K562 (cell line): ENCODE measurements around the gene NOTCH1. TPM values are rescaled to one million over a fixed set of nuclear protein-coding genes. Genes with fewer than 3 reads are reported as not detected.

ENCODE experiments used
- ARID3B ChIP-seq: fragments of 250-450 bp; sonication (Bioruptor Pico); IDR thresholded peaks from 2 replicates; pipeline ENCODE4 v1.4.0; 2020; ENCODE audit warnings: borderline replicate concordance
- CTBP1 ChIP-seq: fragments of 450-650 bp; IDR thresholded peaks from 2 replicates; pipeline ENCODE4 v1.6.1; 2016; ENCODE audit warnings: borderline replicate concordance
- DIDO1 ChIP-seq: fragments of 450-650 bp; IDR thresholded peaks from 2 replicates; pipeline ENCODE4 v1.6.1; 2016; ENCODE audit warnings: low read depth, missing biosample characterization, missing genetic modification characterization
- EZH2 ChIP-seq: IDR thresholded peaks from 2 replicates; pipeline ENCODE4 v1.6.1; 2012; ENCODE audit warnings: low read depth, mild to moderate bottlenecking, inconsistent platforms, low read length, borderline replicate concordance
- FOXO4 ChIP-seq: fragments of 450-650 bp; formaldehyde crosslinking; IDR thresholded peaks from 2 replicates; pipeline ENCODE4 v1.4.0; 2020; ENCODE audit warnings: mild to moderate bottlenecking, moderate library complexity
- KAT7 ChIP-seq: sonication (generic); formaldehyde crosslinking; IDR thresholded peaks from 2 replicates; pipeline ENCODE4 v1.8.0; 2022; ENCODE audit warnings: missing genetic modification reagents, mild to moderate bottlenecking, borderline replicate concordance
- NCOR1 ChIP-seq: fragments of 450-650 bp; IDR thresholded peaks from 2 replicates; pipeline ENCODE4 v1.6.1; 2016; ENCODE audit warnings: mild to moderate bottlenecking, moderate library complexity
- SMARCB1 ChIP-seq: IDR thresholded peaks from 2 replicates; pipeline ENCODE4 v1.6.1; 2011; ENCODE audit warnings: improper control_type of control experiment, low read depth; ENCODE audit not compliant: insufficient read length
- SMARCE1 ChIP-seq: fragments of 450-650 bp; IDR thresholded peaks from 2 replicates; pipeline ENCODE4 v1.7.1; 2016; ENCODE audit warnings: mild to moderate bottlenecking
- TFAM ChIP-seq: fragments of 250-450 bp; sonication (Bioruptor Pico); conservative IDR thresholded peaks from 2 replicates; pipeline ENCODE4 v1.5.0; 2021; ENCODE audit warnings: mild to moderate bottlenecking, moderate library complexity
- ZBTB26 ChIP-seq: fragments of 450-650 bp; formaldehyde crosslinking; IDR thresholded peaks from 2 replicates; pipeline ENCODE4 v1.4.0; 2022; ENCODE audit warnings: missing genetic modification characterization
- ZNF239 ChIP-seq: fragments of 250-450 bp; sonication (Bioruptor Pico); IDR thresholded peaks from 2 replicates; pipeline ENCODE4 v1.4.0; 2020; ENCODE audit warnings: mild to moderate bottlenecking
- ZSCAN32 ChIP-seq: fragments of 450-650 bp; formaldehyde crosslinking; IDR thresholded peaks from 2 replicates; pipeline ENCODE4 v1.4.0; 2020; ENCODE audit warnings: mild to moderate bottlenecking, moderate library complexity
- polyA plus RNA-seq, 8 experiments: library from polyadenylated mRNA; depleted of rRNA in 4 of 8; stranded (reverse) in 5 of 8; unstranded in 3 of 8; fragments of >200 nt; fragmentation: Nextera tagmentation in 2 of 8; fragmentation: Illumina TruSeq in 1 of 8; extraction: Ambion mirVana in 2 of 8; extraction: Trizol in 1 of 8; gene quantifications; 2 replicates each; pipeline versions ENCODE4 v1.2.1 to v1.2.3, GENCODE V29; 2011 to 2014; ENCODE audit warnings: inconsistent platforms in 1 of 8, missing spikeins in 1 of 8
- total RNA-seq, 7 experiments: library from RNA; depleted of rRNA in 6 of 7; stranded (reverse); fragments of >200 nt in 6 of 7; fragmentation: Illumina TruSeq in 2 of 7; extraction: Trizol in 2 of 7; gene quantifications; 2 replicates each; pipeline versions ENCODE4 v1.2.1 to v1.2.3, GENCODE V29; 2011 to 2021; ENCODE audit warnings: low replicate concordance in 1 of 7
- TF ChIP-seq, protein P1 (sequence below), 2 experiments: fragments of 450-650 bp in 1 of 2; sonication (generic) in 1 of 2; formaldehyde crosslinking in 1 of 2; IDR thresholded peaks; 2 replicates each; pipeline versions ENCODE4 v1.7.1 to v1.9.0; 2016 to 2022; ENCODE audit warnings: inconsistent platforms in 1 of 2, mild to moderate bottlenecking in 1 of 2, missing genetic modification reagents in 1 of 2

NOTCH1 gene
- total and polyA plus RNA-seq, 9 of the 15 experiments (the other 6 are each of a cell fraction or from before 2014, with no cell fraction given): 0.03 to 31.4 (median 2.3) TPM

DNA sequence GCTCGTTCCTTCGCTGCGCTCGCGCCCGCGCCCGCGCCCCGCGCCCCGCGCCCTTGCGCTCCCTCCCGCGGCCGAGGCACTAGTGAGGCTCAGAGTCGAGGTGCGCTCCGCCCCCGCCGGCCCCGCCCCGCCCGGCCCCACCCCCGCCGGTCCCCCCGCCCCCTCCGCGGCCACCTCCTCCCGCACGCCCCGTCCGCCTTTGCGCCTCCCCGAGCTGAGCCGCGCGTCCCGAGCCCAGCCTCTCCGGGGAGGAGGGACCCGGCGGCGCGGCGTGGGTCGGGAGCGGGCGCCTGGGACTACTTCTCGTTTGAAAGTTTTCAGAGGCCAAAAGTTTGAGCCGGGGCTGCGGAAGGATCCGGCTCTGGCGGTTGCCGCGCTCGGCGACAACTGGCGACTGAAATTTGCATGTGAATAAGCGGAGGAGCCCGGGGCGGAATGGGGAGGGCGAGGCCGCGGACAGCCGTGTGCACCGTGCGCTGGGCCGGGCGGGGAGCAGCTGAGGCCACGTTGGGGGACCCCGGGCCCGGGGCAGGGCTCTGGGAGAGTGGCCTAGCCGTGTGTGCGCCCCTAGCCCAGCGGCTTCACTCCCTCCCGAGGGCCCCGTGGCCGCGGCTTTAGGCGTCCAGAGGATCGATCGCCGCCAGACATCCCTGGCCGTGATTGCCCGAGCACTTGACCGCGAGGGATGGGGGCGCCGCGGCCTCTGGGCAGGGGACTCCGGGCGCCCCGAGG is at the start of gene NOTCH1 (continued):
- TF ChIP-seq, protein P1, sequence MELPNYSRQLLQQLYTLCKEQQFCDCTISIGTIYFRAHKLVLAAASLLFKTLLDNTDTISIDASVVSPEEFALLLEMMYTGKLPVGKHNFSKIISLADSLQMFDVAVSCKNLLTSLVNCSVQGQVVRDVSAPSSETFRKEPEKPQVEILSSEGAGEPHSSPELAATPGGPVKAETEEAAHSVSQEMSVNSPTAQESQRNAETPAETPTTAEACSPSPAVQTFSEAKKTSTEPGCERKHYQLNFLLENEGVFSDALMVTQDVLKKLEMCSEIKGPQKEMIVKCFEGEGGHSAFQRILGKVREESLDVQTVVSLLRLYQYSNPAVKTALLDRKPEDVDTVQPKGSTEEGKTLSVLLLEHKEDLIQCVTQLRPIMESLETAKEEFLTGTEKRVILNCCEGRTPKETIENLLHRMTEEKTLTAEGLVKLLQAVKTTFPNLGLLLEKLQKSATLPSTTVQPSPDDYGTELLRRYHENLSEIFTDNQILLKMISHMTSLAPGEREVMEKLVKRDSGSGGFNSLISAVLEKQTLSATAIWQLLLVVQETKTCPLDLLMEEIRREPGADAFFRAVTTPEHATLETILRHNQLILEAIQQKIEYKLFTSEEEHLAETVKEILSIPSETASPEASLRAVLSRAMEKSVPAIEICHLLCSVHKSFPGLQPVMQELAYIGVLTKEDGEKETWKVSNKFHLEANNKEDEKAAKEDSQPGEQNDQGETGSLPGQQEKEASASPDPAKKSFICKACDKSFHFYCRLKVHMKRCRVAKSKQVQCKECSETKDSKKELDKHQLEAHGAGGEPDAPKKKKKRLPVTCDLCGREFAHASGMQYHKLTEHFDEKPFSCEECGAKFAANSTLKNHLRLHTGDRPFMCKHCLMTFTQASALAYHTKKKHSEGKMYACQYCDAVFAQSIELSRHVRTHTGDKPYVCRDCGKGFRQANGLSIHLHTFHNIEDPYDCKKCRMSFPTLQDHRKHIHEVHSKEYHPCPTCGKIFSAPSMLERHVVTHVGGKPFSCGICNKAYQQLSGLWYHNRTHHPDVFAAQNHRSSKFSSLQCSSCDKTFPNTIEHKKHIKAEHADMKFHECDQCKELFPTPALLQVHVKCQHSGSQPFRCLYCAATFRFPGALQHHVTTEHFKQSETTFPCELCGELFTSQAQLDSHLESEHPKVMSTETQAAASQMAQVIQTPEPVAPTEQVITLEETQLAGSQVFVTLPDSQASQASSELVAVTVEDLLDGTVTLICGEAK (IDR thresholded peaks at IDR 0.05): no peak
- TF ChIP-seq, protein P1 (CRISPR knock-in tag; IDR thresholded peaks at IDR 0.05): no peak
- TF ChIP-seq SMARCE1 (no peak), SMARCB1 (no peak), ARID3B (CRISPR knock-in tag) (no peak), FOXO4 (CRISPR knock-in tag) (no peak; the same call in 1 of the 2 replicates), EZH2 (no peak), ZSCAN32 (CRISPR knock-in tag) (no peak), ZBTB26 (no peak), NCOR1 (no peak), DIDO1 (tag) (no peak), ZNF239 (CRISPR knock-in tag) (no peak), TFAM (CRISPR knock-in tag) (no peak), KAT7 (CRISPR knock-in tag) (no peak), CTBP1 (peak; percentile 80)
